Ecto neural progenitor cell (in vitro differentiated cells): ENCODE results near the gene PATJ.
"Not testable (repeated sequence)": the region's sequence is repeated elsewhere in the genome, so short reads cannot be mapped to it uniquely, and the experiment has no call there.

Experiments used
- DNase-seq: peaks from one replicate; pipeline ENCODE4 v3.0.0-alpha.2; 2018; ENCODE audit warnings: low spot score

The PATJ gene

DNA sequence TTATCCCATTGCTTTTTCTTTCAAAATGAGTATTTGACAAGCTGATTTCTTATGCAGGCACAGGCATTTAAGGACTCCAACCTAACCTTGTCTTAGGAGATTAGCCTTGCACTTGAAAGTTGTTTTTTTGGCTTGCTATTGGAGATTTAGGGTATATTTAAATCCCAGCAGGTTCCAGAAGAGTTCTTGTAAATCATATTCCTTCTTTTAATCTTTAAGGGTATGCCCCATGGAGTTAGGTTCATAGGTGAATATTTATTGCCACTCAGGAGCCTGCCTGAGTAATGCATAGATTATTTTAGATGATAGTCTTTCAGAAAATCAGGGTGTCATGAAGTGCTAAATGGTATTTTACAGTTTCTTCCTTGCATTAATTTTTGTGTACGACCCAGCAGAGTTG lies 146.5 kb downstream of the PATJ start:
- no peak for DNase-seq

DNA sequence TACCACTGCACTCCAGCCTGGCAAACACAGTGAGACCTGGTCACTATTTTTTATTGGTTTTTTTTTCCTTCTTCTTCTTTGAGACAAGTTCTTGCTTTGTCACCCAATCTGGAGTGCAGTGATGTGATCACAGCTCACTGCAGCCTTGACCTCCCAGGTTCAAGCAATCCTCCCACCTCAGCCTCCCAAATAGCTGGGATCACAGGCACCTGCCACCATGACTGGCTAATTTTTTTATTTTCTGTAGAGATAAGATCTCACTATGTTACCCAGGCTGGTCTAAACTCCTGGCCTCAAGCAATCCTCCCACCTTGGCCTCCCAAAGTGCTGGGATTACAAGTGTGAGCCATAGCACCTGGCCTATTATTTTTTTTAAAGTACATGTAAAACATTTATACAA lies 148.2 kb downstream of the PATJ start:
- DNase-seq = not testable (repeated sequence)

DNA sequence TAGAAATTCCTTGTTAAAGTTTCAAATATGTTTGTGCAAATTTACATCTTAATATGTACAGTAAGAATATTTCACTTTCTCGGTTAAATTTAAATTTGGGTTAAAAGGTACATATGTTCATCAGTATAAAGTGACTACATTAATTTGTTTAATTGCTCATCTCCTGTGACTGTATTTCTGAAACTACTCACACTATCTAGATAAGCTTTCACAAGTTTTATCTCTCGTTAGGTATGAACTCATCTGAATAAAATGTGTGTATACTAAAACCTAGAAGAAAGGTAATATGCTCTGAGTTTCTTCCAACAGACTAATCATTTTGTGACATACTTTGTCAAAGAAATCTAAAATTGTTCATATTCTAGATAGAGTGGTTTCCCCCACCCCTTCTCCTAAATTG lies 150.7 kb downstream of the PATJ start:
- DNase-seq = no peak

DNA sequence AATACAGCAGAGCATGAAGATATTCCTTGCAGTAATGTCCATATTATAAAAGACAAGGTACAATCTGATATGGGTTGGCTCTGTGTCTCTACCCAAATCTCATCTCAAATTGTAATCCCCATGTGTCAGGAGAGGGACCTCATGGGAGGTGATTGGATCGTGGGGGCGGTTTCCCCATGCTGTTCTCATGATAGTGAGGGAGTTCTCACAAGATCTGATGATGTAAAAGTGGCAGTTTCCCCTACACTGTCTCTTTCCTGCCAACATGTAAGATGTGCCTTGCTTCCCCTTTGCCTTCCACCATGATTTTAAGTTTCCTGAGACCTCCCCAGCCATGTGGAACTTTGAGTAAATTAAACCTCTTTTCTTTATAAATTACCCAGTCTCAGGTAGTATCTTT lies 152.0 kb downstream of the PATJ start:
- not testable (repeated sequence) for DNase-seq

DNA sequence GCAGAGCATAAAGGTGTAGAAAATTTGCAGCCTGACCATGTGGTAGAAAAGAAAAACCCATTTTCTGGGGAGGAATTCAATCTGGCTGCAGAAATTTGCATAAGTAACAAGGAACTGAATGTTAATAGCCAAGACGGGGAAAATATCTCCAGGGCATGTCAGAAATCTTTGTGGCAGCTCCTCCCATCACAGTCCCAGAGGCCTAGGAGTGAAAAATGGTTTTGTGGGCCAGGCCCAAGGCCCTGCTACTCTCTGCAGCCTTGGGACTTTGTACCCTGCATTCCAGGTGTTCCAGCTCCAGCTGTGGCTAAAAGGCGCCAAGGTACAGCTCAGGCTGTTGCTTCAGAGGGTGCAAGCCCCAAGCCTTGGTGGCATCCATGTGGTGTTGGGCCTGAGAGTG lies 152.9 kb downstream of the PATJ start:
- no peak for DNase-seq

DNA sequence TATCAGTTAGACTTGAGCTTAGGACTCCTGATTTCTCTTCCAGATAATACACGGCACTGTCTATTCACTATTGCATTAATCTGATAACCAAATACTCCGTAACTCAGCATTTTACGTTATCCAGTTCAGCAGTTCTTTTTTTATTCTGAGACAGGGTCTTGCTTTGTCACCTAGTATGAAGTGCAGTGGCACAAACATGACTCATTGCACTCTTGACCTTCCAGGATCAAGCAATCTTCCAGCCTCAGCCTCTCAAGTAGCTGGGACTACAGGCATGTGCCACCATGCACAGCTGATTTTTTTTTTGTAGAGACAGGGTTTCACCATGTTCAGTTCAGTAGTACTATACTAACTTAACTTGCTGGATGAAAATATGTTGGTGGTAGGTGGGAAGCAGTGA lies 156.4 kb downstream of the PATJ start:
- no peak for DNase-seq

DNA sequence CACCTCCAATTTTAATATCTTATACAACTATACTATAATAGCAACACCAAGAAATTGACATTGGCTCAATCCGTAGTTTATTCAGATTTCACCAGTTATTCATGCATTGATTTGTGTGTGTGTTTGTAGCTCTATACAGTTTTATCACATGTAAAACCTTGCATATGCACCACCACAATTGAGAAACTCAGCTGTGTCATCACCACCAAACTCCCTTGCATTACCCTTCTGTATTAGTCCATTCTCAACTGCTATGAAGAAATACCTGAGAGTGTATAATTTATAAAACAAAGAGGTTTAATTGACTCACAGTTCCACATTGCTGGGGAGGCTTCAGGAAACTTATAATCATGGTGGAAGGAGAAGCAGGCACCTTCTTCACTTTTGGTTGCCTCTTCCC lies 162.1 kb downstream of the PATJ start:
- DNase-seq = no peak

DNA sequence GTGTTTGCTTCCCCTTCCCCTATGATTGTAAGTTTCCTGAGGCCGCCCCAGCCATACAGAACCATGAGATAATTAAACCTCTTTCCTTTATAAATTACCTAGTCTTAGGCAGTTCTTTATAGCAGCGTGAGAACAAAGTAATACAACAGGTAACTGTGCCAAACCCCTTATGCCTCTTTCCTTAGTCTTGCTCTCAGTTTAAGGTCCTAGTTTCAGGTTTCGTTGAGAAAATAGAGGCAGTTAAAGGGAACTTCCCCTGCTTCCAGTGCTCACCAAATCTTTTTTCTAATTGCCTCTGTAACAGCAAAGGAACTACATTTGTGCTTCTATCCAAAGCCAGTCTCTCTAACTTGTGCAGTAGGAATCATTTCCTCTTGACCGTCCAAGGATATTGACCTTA lies 164.8 kb downstream of the PATJ start:
- DNase-seq = no peak

DNA sequence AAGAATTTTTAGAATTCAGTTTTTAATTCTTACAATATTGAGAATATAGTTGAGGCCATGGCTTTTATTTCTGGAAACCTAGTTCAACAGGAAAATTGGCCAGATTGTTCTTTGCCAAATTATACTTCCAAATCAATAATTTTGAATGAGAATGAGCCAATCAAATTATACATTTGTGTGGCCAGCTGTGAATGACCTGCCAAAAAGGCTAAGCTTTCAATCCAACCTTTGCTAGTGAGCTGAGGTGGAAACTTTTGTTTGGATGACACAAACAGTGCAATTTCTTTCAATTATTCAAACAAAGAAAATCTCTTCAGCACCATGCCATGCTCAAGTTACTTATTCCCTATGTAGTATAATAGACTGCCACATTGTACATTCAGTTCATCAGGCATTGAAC lies 167.8 kb downstream of the PATJ start:
- DNase-seq = no peak

DNA sequence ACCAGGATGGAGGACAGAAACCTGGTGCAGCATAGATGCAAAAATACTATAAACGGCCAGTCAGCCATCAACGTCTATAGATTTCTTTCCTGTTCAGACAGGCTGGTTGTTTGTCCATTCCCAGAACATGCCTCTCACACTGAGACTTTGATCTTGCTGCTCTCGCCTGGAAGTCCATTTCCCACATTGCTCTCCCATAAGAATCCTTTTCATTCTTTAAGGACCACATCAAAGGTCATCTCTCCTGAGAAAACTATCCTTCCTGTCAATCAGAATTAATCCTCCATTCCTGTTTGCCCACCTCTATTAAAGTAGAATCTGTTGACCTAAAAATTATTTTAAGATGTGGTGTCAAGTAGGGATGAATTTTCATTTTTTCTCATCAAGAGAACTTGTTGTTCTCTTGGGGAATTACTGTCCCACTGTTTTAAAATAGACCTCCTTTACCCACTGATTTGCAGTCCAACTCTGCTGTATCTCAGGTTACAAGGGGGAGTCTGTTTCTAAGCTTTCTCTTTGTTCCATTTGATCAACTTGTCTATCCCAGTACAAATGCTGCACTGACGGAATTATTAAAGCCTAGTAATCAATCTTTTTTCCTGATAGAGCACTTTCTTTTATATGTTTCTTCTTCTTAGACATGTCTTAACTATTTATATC lies 172.7 kb downstream of the PATJ start:
- DNase-seq = no peak

DNA sequence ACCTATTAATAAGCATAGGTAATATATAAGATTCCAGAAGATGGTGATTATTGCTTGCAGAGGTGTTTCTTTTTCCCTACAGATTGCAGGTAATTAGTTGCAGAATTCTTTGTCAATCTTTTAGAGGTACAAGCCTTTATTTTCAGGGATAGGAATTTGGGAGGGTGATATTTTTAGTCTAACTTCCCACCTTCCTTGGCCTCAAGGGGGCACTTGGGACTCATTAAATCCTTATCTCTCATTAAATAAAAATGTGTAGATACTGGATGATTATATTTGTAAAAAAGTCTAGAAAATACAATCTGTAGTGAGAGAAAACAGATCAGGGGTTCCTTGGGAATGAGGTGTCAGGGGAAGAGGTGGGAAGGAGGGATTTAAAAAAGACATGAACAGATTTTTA lies 179.2 kb downstream of the PATJ start:
- DNase-seq = no peak

DNA sequence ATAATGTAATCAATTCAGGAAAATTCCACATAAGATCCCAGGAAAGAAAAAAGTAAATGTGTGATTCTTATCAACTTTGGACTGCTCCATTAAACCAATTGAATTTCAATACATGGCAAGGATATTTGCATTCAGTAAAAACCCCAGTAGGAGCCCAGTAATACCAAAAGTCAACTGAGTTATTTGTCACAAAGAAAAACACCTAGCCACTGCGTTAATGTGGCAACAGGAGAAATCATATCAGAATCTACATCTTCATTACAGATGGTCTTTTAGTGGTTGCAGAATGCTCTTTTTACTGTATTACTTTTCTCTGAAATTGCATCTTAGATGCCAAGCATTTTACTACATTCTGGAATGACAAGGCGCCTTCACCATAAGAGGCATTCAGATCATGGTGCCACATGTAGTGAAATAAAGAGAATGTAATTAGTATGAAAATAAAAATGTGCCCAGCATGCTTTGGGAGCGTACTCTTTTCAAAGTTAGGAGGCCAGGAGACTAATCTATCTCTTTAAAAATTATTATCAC lies 180.7 kb downstream of the PATJ start:
- DNase-seq = no peak

DNA sequence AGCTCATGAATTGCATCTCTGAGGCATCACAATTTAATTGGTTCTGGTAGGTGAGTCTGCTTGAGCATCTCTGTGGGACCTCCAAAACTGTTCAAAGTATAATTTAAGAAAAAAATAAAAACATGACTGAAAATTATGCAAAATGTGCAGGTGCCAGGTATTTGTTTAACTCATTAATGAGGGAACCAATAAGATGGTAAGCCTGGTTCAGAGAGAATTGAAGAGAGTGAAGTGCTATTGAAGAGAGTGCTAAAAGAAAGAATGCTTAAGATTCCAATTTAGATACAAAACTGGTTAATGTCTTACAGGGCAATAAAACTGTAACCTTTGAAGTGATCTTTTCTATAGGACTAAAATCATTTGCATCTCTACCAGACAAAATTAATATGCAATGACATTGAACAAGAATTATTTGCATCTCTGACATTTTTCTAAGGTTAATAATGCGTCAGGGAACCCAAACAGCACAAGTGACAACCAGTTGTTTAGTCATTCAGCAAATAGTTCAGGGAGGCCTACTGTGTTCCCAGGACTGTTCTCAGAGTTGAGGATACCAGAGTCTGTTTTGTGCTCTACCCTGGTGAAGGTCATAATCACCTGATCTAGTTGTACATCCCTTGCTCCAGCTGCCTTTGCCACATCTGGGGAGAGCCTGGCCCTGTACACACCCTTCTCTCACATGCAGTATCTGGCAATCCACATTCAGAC lies 183.5 kb downstream of the PATJ start:
- no peak for DNase-seq

DNA sequence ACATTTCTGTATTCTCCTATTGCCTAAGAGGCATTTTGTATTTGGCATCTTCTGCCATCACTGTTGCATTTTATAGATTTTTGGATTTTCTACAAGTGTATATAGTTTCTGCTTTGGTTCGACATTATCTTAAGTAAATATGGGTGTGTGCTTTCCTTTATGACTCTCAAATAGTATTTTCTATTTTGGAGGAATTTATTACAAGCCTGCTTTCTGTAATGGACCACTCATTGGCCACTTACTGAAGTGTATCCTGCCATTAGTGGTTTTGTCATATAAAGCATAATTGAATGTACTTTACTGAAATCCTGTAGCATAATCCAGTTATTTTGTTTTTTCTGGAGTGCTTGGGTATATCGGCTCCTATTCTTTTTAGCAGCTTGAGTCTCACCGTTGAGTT lies 184.3 kb downstream of the PATJ start:
- no peak for DNase-seq

DNA sequence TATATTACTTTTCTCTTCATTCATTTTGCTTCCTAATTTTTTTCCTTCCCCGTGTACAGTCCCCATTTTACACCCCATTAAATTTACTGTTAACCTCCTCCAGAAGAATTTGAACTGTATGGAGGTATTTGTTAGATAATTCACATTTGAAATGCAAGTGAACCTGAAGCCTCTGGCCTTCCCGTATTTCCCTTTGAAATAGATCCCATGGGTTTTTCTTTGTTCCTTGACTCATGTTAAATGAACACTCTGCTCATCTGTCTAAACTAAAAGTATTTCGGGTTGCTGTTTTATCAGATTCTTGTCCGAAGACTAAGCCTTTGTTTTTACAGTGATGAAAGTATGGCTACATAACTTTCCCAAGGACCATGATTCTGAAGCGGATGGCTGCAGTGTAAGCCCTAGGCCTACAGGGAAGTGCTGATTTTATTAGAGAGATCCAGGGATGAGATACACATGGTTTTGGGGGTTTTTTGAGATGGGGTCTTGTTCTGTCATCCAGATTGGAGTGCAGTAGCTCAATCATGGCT lies 187.9 kb downstream of the PATJ start:
- DNase-seq = no peak

DNA sequence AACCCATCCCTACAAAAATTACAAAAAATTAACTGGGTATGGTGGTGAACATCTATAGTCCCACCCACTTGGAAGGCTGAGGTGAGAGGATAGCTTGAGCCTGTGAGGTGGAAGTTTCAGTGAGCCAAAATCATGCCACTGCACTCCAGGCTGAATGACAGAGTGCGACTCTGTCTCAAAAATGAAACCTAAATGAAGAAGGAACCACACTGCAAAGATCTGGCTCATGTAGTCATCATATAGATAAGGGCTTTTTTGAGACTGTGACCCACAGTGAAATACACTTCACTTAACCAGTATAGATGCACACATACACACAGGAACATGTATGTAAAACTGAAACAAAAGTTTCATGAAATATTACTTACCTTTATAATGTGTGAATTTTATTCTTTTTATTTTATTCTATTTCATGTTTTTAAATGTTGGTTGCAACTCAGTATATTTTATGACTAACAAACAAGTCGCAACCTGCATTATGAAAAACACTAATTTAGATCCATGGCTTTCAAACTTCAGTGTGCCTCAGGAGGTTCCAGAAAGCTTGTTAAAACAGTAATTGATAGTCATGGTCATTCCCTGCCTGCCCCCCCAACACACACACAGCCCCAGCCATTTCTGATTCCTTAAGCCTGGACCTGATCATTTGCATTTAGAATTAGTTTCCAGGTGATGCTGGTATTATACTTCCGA lies 189.5 kb downstream of the PATJ start:
- no peak for DNase-seq

DNA sequence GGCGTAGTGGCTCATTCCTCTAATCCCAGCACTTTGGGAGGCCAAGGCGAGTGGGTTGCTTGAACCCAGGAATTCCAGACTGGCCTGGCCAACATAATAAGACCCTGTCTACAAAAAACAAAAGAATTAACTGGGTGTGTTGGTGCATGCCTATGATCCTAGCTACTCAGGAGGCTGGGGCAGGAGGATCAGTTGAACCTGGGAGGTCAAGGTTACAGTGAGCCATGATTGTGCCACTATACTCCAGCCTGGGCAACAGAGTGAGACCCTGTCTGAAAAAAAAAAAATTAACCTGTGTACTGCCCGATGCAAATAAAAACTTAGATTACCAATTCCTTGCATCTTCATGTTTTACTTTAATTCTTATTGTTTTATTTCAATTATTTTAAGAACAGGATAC lies 193.2 kb downstream of the PATJ start:
- DNase-seq = no peak

DNA sequence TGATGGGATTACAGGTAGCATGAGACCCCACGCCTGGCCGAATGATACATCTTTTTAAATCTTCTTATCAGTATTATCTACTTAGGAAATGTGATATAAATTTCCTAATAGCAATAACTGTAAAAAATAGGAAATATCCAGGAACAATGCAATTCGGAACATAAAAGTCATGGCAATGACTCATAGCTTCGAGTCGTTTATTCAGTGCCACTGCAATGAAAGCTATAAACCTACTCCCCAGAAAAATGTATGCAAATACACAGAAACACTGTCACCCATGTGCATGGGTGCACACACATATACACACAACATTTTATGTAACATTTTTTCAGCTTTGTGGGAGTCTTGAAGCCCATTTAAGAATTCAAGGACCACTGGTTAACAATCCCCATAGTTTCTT lies 194.6 kb downstream of the PATJ start:
- DNase-seq = no peak

DNA sequence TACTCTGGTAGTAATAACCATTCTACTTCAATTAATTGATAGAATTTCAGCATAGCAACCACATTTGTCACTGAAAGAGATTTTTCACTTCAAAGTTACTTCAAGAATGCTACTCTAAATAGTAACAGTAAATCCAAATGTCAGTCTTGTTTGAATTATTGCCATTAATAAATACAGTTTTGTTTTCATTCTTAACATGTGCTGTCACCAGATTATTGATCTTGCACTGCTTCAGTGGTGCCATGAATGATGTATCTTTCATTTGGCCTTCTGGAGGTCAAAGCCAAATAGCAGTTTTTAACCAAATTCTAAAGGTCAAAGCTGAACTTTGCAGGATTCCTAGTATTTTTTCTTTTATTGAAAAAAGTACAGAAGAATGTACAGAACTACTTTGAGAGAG lies 199.5 kb downstream of the PATJ start:
- no peak for DNase-seq

DNA sequence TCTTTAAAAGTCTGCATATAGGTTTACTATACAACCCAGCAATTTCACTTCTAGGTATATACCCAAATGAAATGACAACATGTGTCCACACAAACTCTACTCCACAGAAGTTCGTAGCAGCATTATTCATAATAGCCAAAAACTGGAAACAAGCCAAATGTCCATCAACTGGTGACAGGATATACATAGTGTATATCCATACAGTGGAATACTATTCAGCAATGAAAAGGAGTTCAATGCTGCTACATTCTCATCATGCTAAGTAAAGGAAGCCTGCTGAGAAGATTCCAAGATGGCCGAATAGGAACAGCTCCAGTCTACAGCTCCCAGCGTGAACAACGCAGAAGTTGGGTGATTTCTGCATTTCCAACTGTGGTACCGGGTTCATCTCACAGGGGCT lies 200.6 kb downstream of the PATJ start:
- no peak for DNase-seq

DNA sequence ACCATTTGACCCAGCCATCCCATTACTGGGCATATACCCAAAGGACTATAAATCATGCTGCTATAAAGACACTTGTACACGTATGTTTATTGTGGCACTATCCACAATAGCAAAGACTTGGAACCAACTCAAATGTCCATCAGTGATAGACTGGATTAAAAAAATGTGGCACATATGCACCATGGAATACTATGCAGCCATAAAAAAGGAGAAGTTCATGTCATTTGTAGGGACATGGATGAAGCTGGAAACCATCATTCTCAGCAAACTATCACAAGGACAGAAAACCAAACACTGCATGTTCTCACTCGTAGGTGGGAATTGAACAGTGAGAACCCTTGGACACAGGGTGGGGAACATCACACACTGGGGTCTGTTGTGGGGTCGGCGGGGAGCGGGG lies 206.4 kb downstream of the PATJ start:
- not testable (repeated sequence) for DNase-seq

DNA sequence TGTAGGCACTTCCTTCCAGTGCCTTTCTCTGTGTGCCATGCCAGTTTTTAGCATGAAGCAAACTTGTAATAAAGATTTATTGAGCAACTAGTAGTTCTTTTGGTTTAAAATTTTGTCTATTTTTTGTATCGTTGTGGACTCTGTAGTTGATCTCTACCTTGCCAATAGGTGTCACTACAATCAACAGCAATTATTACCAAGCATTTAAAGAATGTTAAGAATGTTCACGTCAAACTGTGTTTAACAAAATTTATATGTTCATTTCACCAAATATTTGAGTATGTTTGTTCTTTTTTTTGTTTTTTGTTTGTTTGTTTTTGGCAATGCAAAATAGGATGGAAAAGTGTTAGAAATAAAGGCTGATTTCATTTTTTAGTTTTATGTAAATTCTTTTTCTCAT lies 208.1 kb downstream of the PATJ start:
- DNase-seq = no peak
